ENCODE measurements around the gene MICALL1.

GRCh38 chr22:37925767-37926166 lies 19.7 kb downstream of the MICALL1 start:
- TF ChIP-seq, protein P1, sequence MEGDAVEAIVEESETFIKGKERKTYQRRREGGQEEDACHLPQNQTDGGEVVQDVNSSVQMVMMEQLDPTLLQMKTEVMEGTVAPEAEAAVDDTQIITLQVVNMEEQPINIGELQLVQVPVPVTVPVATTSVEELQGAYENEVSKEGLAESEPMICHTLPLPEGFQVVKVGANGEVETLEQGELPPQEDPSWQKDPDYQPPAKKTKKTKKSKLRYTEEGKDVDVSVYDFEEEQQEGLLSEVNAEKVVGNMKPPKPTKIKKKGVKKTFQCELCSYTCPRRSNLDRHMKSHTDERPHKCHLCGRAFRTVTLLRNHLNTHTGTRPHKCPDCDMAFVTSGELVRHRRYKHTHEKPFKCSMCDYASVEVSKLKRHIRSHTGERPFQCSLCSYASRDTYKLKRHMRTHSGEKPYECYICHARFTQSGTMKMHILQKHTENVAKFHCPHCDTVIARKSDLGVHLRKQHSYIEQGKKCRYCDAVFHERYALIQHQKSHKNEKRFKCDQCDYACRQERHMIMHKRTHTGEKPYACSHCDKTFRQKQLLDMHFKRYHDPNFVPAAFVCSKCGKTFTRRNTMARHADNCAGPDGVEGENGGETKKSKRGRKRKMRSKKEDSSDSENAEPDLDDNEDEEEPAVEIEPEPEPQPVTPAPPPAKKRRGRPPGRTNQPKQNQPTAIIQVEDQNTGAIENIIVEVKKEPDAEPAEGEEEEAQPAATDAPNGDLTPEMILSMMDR (IDR thresholded peaks at IDR 0.05 in 4 of 5, conservative IDR thresholded peaks at IDR 0.05 in 1 of 5), result no peak
- no peak for TF ChIP-seq POLR2A (IDR thresholded peaks at IDR 0.05)
